K562 (cell line): ENCODE results near the gene IL17RC. TPM values are rescaled to one million over a fixed set of nuclear protein-coding genes. Genes with fewer than 3 reads are reported as not detected.

ENCODE experiments used
- HDGF ChIP-seq: fragments of 450-650 bp; IDR thresholded peaks from 2 replicates; pipeline ENCODE4 v1.6.1; 2016
- MGA ChIP-seq: fragments of 450-650 bp; IDR thresholded peaks from 2 replicates; pipeline ENCODE4 v1.6.1; 2016; ENCODE audit warnings: mild to moderate bottlenecking, moderate library complexity
- NELFE ChIP-seq: IDR thresholded peaks from 2 replicates; pipeline ENCODE4 v1.6.1; 2011; ENCODE audit warnings: mild to moderate bottlenecking; ENCODE audit not compliant: insufficient read depth, insufficient read length
- SP2 ChIP-seq: IDR thresholded peaks from 2 replicates; pipeline ENCODE4 v1.6.1; 2011; ENCODE audit warnings: mild to moderate bottlenecking, low read depth, low read length, moderate library complexity; ENCODE audit not compliant: poor library complexity, severe bottlenecking; ENCODE audit errors: extremely low read depth
- SRF ChIP-seq, 2 experiments: fragments of 250-450, 450-650 bp in 1 of 2; sonication (Bioruptor Pico) in 1 of 2; sonication (generic) in 1 of 2; formaldehyde crosslinking; IDR thresholded peaks; 2 replicates each; pipeline versions ENCODE4 v1.5.0 to v1.5.1; 2020 to 2022; ENCODE audit warnings: mild to moderate bottlenecking in 1 of 2, missing genetic modification reagents in 1 of 2
- U2AF2 ChIP-seq: fragments of 200-400 bp; formaldehyde crosslinking; optimal IDR thresholded peaks from 2 replicates; pipeline ENCODE3; 2017; ENCODE audit warnings: low read depth, mild to moderate bottlenecking, low read length
- ZC3H8 ChIP-seq: fragments of 450-650 bp; IDR thresholded peaks from 2 replicates; pipeline ENCODE4 v1.6.1; 2017
- ZHX1 ChIP-seq: fragments of 150-350 bp; conservative IDR thresholded peaks from 2 replicates; pipeline ENCODE4 v1.6.1; 2014; ENCODE audit warnings: low read length
- ZNF165 ChIP-seq: fragments of 250-450 bp; sonication (Bioruptor Pico); IDR thresholded peaks from 2 replicates; pipeline ENCODE4 v1.4.0; 2020; ENCODE audit warnings: borderline replicate concordance
- ZNF174 ChIP-seq: fragments of 250-450 bp; sonication (Bioruptor Pico); IDR thresholded peaks from 2 replicates; pipeline ENCODE4 v1.4.0; 2020; ENCODE audit warnings: mild to moderate bottlenecking
- ZNF395 ChIP-seq: fragments of 200-800 bp; sonication (Bioruptor generic); IDR thresholded peaks from 2 replicates; pipeline ENCODE4 v1.6.1; 2017; ENCODE audit warnings: missing genetic modification characterization, missing compliant biosample characterization
- polyA plus RNA-seq, 8 experiments: library from polyadenylated mRNA; depleted of rRNA in 4 of 8; stranded (reverse) in 5 of 8; unstranded in 3 of 8; fragments of >200 nt; fragmentation: Nextera tagmentation in 2 of 8; fragmentation: Illumina TruSeq in 1 of 8; extraction: Ambion mirVana in 2 of 8; extraction: Trizol in 1 of 8; gene quantifications; 2 replicates each; pipeline versions ENCODE4 v1.2.1 to v1.2.3, GENCODE V29; 2011 to 2014; ENCODE audit warnings: inconsistent platforms in 1 of 8, missing spikeins in 1 of 8
- total RNA-seq, 7 experiments: library from RNA; depleted of rRNA in 6 of 7; stranded (reverse); fragments of >200 nt in 6 of 7; fragmentation: Illumina TruSeq in 2 of 7; extraction: Trizol in 2 of 7; gene quantifications; 2 replicates each; pipeline versions ENCODE4 v1.2.1 to v1.2.3, GENCODE V29; 2011 to 2021; ENCODE audit warnings: low replicate concordance in 1 of 7

Gene IL17RC
- total and polyA plus RNA-seq, 9 of the 15 experiments (the other 6 are each of a cell fraction or from before 2014, with no cell fraction given), result 0.15 to 11.4 (median 7.1) TPM; not detected in 1

- TF ChIP-seq MGA (peak; percentile 12; the same call in 1 of the 2 replicates), HDGF (0 out of 2 replicates have a peak, but pooled peaks have one; percentile 27), ZNF395 (CRISPR knock-in tag) (0 out of 2 replicates have a peak, but pooled peaks have one; percentile 22), ZNF174 (CRISPR knock-in tag) (no peak), SP2 (no peak), ZNF165 (no peak), ZHX1 (no peak), U2AF2 (no peak), NELFE (no peak), ZC3H8 (no peak), SRF (CRISPR knock-in tag; IDR thresholded peaks at IDR 0.05) (no peak)
These were observed 14.3 kb upstream of the IL17RC start, which contains the start of gene IL17RE (continued) for GRCh38 chr3:9902372-9903237.
